Endodermal cell (in vitro differentiated cells): ENCODE data around the gene PTMA. TPM values are rescaled to one million over a fixed set of nuclear protein-coding genes. Genes with fewer than 3 reads are reported as not detected.

Experiments used
- DNase-seq: peaks from one replicate; pipeline ENCODE4 v3.0.0-alpha.2; 2017
- H3K27ac ChIP-seq: 2 replicates; pipeline ENCODE4 v1.5.1; 2013; ENCODE audit warnings: mild to moderate bottlenecking, low read depth, low read length, moderate library complexity
- H3K27me3 ChIP-seq: 2 replicates; pipeline ENCODE4 v1.6.1; 2013; ENCODE audit warnings: mild to moderate bottlenecking, low read length, moderate library complexity; ENCODE audit not compliant: insufficient read depth, control insufficient read depth, poor library complexity, severe bottlenecking
- H3K36me3 ChIP-seq: 2 replicates; pipeline ENCODE4 v1.7.0; 2013; ENCODE audit warnings: mild to moderate bottlenecking, low read length, moderate library complexity; ENCODE audit not compliant: control insufficient read depth, insufficient read depth
- H3K4me1 ChIP-seq: one replicate; pipeline ENCODE4 v1.7.0; 2013; ENCODE audit warnings: low read length; ENCODE audit not compliant: control insufficient read depth, insufficient read depth
- H3K4me3 ChIP-seq: 2 replicates; pipeline ENCODE4 v1.5.1; 2013; ENCODE audit warnings: mild to moderate bottlenecking, low read length, moderate library complexity
- H3K9ac ChIP-seq: 2 replicates; pipeline ENCODE4 v1.6.1; 2013; ENCODE audit warnings: mild to moderate bottlenecking, low read length, moderate library complexity; ENCODE audit not compliant: poor library complexity, severe bottlenecking; ENCODE audit errors: extremely low read depth
- H3K9me3 ChIP-seq: 2 replicates; pipeline ENCODE4 v1.6.1; 2013; ENCODE audit warnings: mild to moderate bottlenecking, low read length, moderate library complexity; ENCODE audit not compliant: control insufficient read depth
- H3K27ac Mint-ChIP-seq: 2 replicates; pipeline ENCODE4 v1.8.0; 2020; ENCODE audit warnings: mixed read lengths
- H3K27me3 Mint-ChIP-seq: 2 replicates; pipeline ENCODE4 v1.8.0; 2021; ENCODE audit warnings: mild to moderate bottlenecking, mixed read lengths; ENCODE audit not compliant: insufficient read depth
- H3K36me3 Mint-ChIP-seq: 2 replicates; pipeline ENCODE4 v1.8.0; 2020; ENCODE audit warnings: low read depth, mixed read lengths
- H3K4me1 Mint-ChIP-seq: 2 replicates; pipeline ENCODE4 v1.8.0; 2020; ENCODE audit warnings: mixed read lengths
- H3K4me3 Mint-ChIP-seq: 2 replicates; pipeline ENCODE4 v1.8.0; 2020; ENCODE audit warnings: mild to moderate bottlenecking, moderate library complexity, mixed read lengths
- H3K9me3 Mint-ChIP-seq: 2 replicates; pipeline ENCODE4 v1.8.0; 2020; ENCODE audit warnings: mild to moderate bottlenecking, mixed read lengths
- WGBS, 2 experiments: methylation state at CpG; one replicate each; pipeline versions ENCODE4 v1.1.5 to v1.1.7; 2013; ENCODE audit warnings: missing lambda C conversion rate in 2 of 2, mixed read lengths in 1 of 2; ENCODE audit not compliant: insufficient coverage in 1 of 2, insufficient read length in 1 of 2; 5-methylcytosine and 5-hydroxymethylcytosine counted together
- total RNA-seq, 2 donors: library from RNA; stranded (reverse); fragmentation: NEBNext Ultra II Directional in 1 of 2; extraction: Animal tissue kit (Norgen Biotek cat#: 25700) in 1 of 2; gene quantifications; 2 replicates in 1 of 2; 3 replicates in 1 of 2; pipeline ENCODE4 v1.2.1, GENCODE V29; 2021
- TF ChIP-seq, protein P1 (sequence below): fragments of 200-600 bp; sonication (generic); conservative IDR thresholded peaks from 2 replicates; pipeline ENCODE4 v1.5.0; 2021; ENCODE audit warnings: antibody characterized with exemption, mild to moderate bottlenecking

PTMA gene
- total RNA-seq, 2 donors from 2014 or later = 1,233 to 1,450 TPM

- Histone ChIP-seq H3K9ac (no peak overlapping the region), H3K36me3 (no peaks in the 10 kb centered on the region), H3K9me3 (no peaks in the 10 kb centered on the region), H3K4me1 (peaks cover 5% of the 10 kb centered on the region), H3K27me3 (no peaks in the 10 kb centered on the region), H3K4me3 (no peak overlapping the region), H3K27ac (no peak overlapping the region)
- H3K27me3 Mint-ChIP-seq = no peaks in the 10 kb centered on the region
- TF ChIP-seq, protein P1, sequence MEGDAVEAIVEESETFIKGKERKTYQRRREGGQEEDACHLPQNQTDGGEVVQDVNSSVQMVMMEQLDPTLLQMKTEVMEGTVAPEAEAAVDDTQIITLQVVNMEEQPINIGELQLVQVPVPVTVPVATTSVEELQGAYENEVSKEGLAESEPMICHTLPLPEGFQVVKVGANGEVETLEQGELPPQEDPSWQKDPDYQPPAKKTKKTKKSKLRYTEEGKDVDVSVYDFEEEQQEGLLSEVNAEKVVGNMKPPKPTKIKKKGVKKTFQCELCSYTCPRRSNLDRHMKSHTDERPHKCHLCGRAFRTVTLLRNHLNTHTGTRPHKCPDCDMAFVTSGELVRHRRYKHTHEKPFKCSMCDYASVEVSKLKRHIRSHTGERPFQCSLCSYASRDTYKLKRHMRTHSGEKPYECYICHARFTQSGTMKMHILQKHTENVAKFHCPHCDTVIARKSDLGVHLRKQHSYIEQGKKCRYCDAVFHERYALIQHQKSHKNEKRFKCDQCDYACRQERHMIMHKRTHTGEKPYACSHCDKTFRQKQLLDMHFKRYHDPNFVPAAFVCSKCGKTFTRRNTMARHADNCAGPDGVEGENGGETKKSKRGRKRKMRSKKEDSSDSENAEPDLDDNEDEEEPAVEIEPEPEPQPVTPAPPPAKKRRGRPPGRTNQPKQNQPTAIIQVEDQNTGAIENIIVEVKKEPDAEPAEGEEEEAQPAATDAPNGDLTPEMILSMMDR = no peak
- peaks cover 7% of the 10 kb centered on the region for H3K4me1 Mint-ChIP-seq
- no peaks in the 10 kb centered on the region for H3K36me3 Mint-ChIP-seq
- no peaks in the 10 kb centered on the region for H3K9me3 Mint-ChIP-seq
- 85 to 88% methylated on average over 12 to 15 of the region's 15 CpGs for WGBS, 2 experiments
- DNase-seq = peak; percentile 54
- H3K4me3 Mint-ChIP-seq = no peak overlapping the region
- no peak overlapping the region for H3K27ac Mint-ChIP-seq
Observed at GRCh38 chr2:231689124-231689893, 19.0 kb upstream of the PTMA start.

- H3K9me3 ChIP-seq = no peaks in the 10 kb centered on the region
- peak; percentile 65 for DNase-seq
- H3K27ac Mint-ChIP-seq = no peak overlapping the region
Observed at GRCh38 chr2:231691251-231691772, 17.0 kb upstream of the PTMA start.

DNA sequence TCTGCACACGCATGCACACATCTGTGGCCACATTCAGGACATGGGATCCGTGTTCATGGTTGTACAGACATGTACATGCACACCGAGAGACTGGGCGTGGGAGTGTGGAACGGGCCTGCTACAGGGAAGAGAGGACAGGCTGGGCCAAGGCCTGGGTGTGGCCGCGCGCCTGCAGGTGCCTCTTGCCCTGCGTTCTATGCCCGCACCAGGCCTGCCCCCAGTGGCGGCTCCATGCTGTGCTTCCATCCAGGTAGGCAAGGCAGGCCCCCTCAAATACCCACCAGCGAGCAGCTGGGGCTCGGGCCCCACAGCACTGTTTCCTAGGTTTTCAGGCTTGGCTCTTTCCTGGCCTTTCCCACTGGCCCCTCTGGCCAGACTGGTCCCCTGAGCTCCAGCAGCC is 15.5 kb upstream of the PTMA start:
- no peaks in the 10 kb centered on the region for H3K4me1 Mint-ChIP-seq
- Histone ChIP-seq H3K27me3 (no peaks in the 10 kb centered on the region), H3K4me1 (peaks cover 2% of the 10 kb centered on the region), H3K27ac (no peak overlapping the region), H3K4me3 (no peak overlapping the region), H3K9me3 (no peaks in the 10 kb centered on the region), H3K36me3 (no peaks in the 10 kb centered on the region), H3K9ac (no peak overlapping the region)
- no peak overlapping the region for H3K4me3 Mint-ChIP-seq
- WGBS, 2 experiments = 93 to 94% methylated on average over 12 to 13 of the region's 13 CpGs
- peak; percentile 44 for DNase-seq
- TF ChIP-seq, protein P1 = peak; percentile 14
- H3K27ac Mint-ChIP-seq = no peak overlapping the region
- no peaks in the 10 kb centered on the region for H3K36me3 Mint-ChIP-seq
- H3K27me3 Mint-ChIP-seq = no peaks in the 10 kb centered on the region
- H3K9me3 Mint-ChIP-seq = no peaks in the 10 kb centered on the region

More at GRCh38 chr2:231691251-231691772, 17.0 kb upstream of the PTMA start:
- H3K36me3 Mint-ChIP-seq = no peaks in the 10 kb centered on the region
- no peak overlapping the region for H3K4me3 Mint-ChIP-seq
- no peak overlapping the region for H3K9ac ChIP-seq
- peaks cover 5% of the 10 kb centered on the region for H3K4me1 ChIP-seq
- no peak overlapping the region for H3K4me3 ChIP-seq
- WGBS, 2 experiments = 62 to 73% methylated on average over 8 to 9 of the region's 9 CpGs
- TF ChIP-seq, protein P1 = no peak
- no peaks in the 10 kb centered on the region for H3K9me3 Mint-ChIP-seq
- no peaks in the 10 kb centered on the region for H3K27me3 ChIP-seq
- no peaks in the 10 kb centered on the region for H3K36me3 ChIP-seq
- peaks cover 5% of the 10 kb centered on the region for H3K4me1 Mint-ChIP-seq
- H3K27me3 Mint-ChIP-seq = no peaks in the 10 kb centered on the region
- H3K27ac ChIP-seq = no peak overlapping the region
